D721Med (cell line): ENCODE results near the gene GPBP1.
"Not testable (repeated sequence)": the region's sequence is repeated elsewhere in the genome, so short reads cannot be mapped to it uniquely, and the experiment has no call there.

ENCODE experiments used
- DNase-seq: peaks from one replicate; pipeline ENCODE4 v3.0.0; 2011; ENCODE audit warnings: low spot score; ENCODE audit not compliant: insufficient read length
- FAIRE-seq: peaks from 2 replicates; lab custom pipeline; 2011; peaks lifted over from hg19 to GRCh38; lab: Jason Lieb, UNC
- TF ChIP-seq, protein P1 (sequence below): IDR thresholded peaks from 2 replicates; pipeline ENCODE4 v1.5.1; 2012; ENCODE audit warnings: mild to moderate bottlenecking, control low read depth; ENCODE audit not compliant: insufficient read depth; ENCODE audit errors: missing control alignments

Gene GPBP1

DNA sequence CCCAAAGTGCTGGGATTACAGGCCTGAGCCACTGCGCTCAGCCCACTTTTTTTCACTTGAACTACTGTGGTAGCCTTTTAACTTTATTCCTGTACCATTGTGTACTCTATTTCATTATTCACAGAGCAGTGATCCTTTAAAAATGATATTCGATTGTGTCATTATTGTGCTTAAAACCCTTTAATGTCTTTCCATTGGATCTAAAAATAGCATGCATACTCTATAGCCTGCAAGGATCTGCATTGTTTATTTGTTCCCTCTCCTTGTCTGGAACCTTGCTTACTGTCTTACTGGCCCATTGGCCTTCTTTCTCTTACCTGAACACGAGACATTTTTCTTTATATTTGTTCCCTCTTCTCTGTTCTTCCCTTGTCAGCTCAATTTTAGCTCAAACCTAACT lies 15.7 kb downstream of the GPBP1 start:
- no peak for FAIRE-seq
- DNase-seq: no peak
- TF ChIP-seq, protein P1, sequence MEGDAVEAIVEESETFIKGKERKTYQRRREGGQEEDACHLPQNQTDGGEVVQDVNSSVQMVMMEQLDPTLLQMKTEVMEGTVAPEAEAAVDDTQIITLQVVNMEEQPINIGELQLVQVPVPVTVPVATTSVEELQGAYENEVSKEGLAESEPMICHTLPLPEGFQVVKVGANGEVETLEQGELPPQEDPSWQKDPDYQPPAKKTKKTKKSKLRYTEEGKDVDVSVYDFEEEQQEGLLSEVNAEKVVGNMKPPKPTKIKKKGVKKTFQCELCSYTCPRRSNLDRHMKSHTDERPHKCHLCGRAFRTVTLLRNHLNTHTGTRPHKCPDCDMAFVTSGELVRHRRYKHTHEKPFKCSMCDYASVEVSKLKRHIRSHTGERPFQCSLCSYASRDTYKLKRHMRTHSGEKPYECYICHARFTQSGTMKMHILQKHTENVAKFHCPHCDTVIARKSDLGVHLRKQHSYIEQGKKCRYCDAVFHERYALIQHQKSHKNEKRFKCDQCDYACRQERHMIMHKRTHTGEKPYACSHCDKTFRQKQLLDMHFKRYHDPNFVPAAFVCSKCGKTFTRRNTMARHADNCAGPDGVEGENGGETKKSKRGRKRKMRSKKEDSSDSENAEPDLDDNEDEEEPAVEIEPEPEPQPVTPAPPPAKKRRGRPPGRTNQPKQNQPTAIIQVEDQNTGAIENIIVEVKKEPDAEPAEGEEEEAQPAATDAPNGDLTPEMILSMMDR: no peak

DNA sequence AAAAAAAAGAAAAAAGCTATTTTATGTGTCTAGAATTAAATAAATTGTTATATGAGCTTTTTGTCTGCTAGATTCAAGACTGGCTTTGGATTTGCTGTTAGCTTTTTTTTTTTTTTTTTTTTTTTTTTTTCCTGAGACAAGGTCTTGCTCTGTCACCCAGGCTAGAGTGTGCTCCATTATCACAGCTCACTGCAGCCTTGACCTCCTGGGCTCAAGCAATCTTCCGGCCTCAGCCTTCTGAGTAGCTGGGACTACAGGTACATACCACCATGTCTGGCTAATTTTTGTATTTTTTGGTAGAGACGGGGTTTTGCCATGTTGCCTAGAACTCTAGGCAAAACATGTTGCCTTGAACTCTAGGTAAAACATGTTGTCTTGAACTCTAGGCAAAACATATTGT lies 16.7 kb downstream of the GPBP1 start:
- TF ChIP-seq, protein P1: no peak
- FAIRE-seq (no peak), DNase-seq (no peak)

DNA sequence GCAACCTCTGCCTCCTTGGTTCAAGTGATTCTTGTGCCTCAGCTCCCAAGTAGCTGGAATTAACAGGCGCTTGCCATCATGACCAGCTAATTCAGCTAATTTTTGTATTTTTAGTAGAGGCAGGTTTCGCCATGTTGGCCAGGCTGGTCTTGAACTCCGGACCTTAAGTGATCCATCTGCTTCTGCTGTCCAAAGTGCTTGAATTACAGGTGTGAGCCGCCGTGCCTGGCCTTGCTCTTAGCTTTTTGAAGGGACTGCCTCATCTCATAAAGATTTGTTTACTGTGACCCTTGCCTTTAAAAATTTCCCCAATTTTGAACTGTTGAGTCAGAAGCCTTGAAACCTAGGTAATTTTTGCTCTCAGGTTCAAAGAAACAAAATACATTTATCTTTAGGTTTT lies 17.3 kb downstream of the GPBP1 start:
- FAIRE-seq: no peak
- TF ChIP-seq, protein P1: no peak

DNA sequence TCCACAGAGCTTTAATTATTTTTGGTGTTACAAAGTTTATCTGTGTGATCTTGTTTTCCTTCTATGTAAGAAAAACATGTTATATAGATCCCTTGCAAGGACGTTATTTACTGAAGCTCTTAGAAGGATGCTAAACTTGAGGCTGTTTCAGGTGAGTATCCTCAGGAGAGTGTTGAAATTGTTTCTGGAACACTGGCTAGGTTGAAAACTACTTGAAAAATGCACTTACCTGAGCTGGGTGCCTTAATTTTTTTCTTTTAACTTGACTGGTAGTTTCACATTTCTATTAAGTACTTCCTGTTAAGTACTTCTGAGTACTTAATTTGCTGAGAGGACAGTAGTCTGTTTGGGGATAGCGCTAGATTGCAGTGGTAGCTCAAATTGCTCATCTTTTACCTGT lies 18.1 kb downstream of the GPBP1 start:
- TF ChIP-seq, protein P1: no peak
- FAIRE-seq (no peak), DNase-seq (no peak)

More for the DNA sequence above, 17.3 kb downstream of the GPBP1 start:
- DNase-seq: no peak

DNA sequence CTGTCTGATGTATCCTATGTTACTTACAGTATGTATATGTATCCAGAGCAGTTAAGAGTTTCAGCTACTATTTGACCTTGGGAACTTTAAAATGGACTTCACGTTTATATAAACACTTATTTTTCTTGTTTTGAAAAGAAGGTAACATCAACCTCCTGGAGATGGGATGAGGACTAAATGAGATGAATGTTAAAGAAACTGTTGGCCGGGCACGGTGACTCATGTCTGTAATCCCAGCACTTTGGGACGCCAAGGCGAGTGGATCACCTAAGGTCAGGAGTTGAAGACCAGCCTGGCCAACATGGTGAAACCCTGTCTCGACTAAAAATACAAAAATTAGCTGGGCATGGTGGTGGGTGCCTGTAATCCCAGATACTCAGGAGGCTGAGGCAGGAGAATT lies 19.0 kb downstream of the GPBP1 start:
- not testable (repeated sequence) for DNase-seq, FAIRE-seq

DNA sequence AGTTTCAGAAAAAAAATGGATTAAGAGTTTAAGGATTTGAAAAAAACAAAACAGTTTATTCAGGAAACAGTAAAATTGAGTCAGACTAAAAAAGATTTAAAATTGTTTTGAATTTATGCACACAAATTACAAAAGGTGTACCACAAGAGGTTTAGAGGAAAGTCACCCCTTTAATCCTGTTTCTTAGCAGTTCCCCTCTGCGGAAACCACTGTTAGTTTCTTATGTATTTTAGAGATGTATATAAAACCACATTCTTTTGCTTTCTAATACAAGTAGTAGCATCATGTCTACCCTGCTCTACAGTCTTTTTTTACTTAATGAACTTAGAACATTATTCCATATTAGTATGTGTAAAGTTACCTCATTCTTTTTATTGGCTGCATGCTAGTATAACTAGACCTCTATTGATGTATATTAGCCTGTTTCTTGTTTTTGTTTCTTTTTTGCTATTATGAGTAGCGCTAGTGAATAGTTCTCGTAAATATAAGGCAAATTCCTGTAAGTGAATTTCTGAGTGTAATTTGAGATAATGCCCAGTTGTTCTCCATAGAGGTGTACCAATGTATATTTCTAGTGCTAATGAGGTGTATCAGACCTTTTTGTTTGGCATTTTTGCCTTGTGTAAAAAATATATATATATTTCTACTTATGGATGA lies 20.0 kb downstream of the GPBP1 start:
- FAIRE-seq: no peak
- DNase-seq: no peak
- TF ChIP-seq, protein P1: no peak

DNA sequence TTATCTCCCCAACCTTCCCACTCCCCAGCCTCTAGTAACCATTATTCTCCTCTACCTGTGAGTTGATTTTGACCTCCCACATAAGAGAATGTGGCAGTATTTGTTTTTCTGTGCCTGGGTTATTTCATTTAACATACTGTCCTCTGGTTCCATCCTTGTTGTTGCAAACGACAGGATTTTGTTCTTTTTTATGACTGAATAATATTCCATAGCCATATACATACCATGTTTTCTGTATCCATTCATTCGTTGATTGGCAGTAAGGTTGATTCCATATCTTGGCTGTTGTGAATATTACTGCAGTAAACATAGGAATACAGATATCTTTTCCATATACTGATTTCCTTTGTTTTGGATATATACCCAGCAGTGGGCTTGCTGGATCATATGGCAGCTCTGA lies 20.8 kb downstream of the GPBP1 start:
- FAIRE-seq: no peak
- DNase-seq: no peak
- TF ChIP-seq, protein P1: no peak
